Mononuclear cell (primary cell): ENCODE data around the gene ACSF2. TPM values are rescaled to one million over a fixed set of nuclear protein-coding genes. Genes with fewer than 3 reads are reported as not detected.

Experiments used
- H3K27me3 ChIP-seq: 2 replicates; pipeline ENCODE4 v1.6.0; 2011; ENCODE audit warnings: low read length, control low read depth; ENCODE audit not compliant: insufficient read depth
- H3K4me1 ChIP-seq: 2 replicates; pipeline ENCODE4 v1.5.1; 2011; ENCODE audit warnings: mild to moderate bottlenecking, low read length, control low read depth; ENCODE audit not compliant: insufficient read depth
- H3K4me3 ChIP-seq: 2 replicates; pipeline ENCODE4 v1.5.1; 2011; ENCODE audit warnings: mild to moderate bottlenecking, low read length, moderate library complexity
- H3K9me3 ChIP-seq: 2 replicates; pipeline ENCODE4 v1.5.1; 2011; ENCODE audit warnings: low read depth, mild to moderate bottlenecking, control low read depth, low read length
- total RNA-seq: library from RNA; depleted of rRNA; stranded (reverse); fragments of >200 nt; gene quantifications from one replicate; pipeline ENCODE4 v1.2.3, GENCODE V29; 2012

Gene ACSF2
- total RNA-seq, 1 donor: 5.6 TPM

- no peak overlapping the region for H3K4me3 ChIP-seq
- peaks cover 7% of the 10 kb centered on the region for H3K4me1 ChIP-seq
- H3K9me3 ChIP-seq: no peaks in the 10 kb centered on the region
- no peaks in the 10 kb centered on the region for H3K27me3 ChIP-seq
These were observed 73.7 kb downstream of the ACSF2 start for GRCh38 chr17:50499721-50500120.

- H3K4me3 ChIP-seq: no peak overlapping the region
- H3K4me1 ChIP-seq: peaks cover 7% of the 10 kb centered on the region
- H3K9me3 ChIP-seq: no peaks in the 10 kb centered on the region
- no peaks in the 10 kb centered on the region for H3K27me3 ChIP-seq
These were observed 75.0 kb downstream of the ACSF2 start for GRCh38 chr17:50501054-50501453.

GRCh38 chr17:50502301-50502990 is 76.4 kb downstream of the ACSF2 start:
- Histone ChIP-seq H3K4me3 (no peak overlapping the region), H3K4me1 (peaks cover 7% of the 10 kb centered on the region), H3K9me3 (no peaks in the 10 kb centered on the region), H3K27me3 (no peaks in the 10 kb centered on the region)

GRCh38 chr17:50505591-50506130 is 79.6 kb downstream of the ACSF2 start:
- Histone ChIP-seq H3K27me3 (no peaks in the 10 kb centered on the region), H3K4me3 (no peak overlapping the region), H3K9me3 (no peaks in the 10 kb centered on the region), H3K4me1 (peaks cover 15% of the 10 kb centered on the region)

GRCh38 chr17:50506298-50506697 is 80.3 kb downstream of the ACSF2 start:
- Histone ChIP-seq H3K4me3 (no peak overlapping the region), H3K9me3 (no peaks in the 10 kb centered on the region), H3K4me1 (peaks cover 15% of the 10 kb centered on the region), H3K27me3 (no peaks in the 10 kb centered on the region)

- no peaks in the 10 kb centered on the region for H3K27me3 ChIP-seq
- no peaks in the 10 kb centered on the region for H3K9me3 ChIP-seq
- H3K4me3 ChIP-seq: peak within 1 kb of the TSS; percentile 40
- peaks cover 15% of the 10 kb centered on the region for H3K4me1 ChIP-seq
These were observed 82.0 kb downstream of the ACSF2 start, which contains the start of gene MYCBPAP for GRCh38 chr17:50507871-50508572. Gene MYCBPAP (plus strand): TSS chr17:50508439. CDS start chr17:50508675, 236 bp downstream.

- Histone ChIP-seq H3K4me1 (peaks cover 15% of the 10 kb centered on the region), H3K27me3 (no peaks in the 10 kb centered on the region), H3K4me3 (peak overlapping the region; percentile 40), H3K9me3 (no peaks in the 10 kb centered on the region)
These were observed 82.8 kb downstream of the ACSF2 start for GRCh38 chr17:50508573-50509460.

GRCh38 chr17:50511058-50511457 is 85.0 kb downstream of the ACSF2 start:
- Histone ChIP-seq H3K27me3 (no peaks in the 10 kb centered on the region), H3K4me3 (no peak overlapping the region), H3K9me3 (no peaks in the 10 kb centered on the region), H3K4me1 (peaks cover 7% of the 10 kb centered on the region)

- Histone ChIP-seq H3K27me3 (no peaks in the 10 kb centered on the region), H3K4me3 (no peak overlapping the region)
These were observed 87.5 kb downstream of the ACSF2 start for GRCh38 chr17:50513495-50513894.

GRCh38 chr17:50514388-50514787 is 88.4 kb downstream of the ACSF2 start:
- Histone ChIP-seq H3K9me3 (no peaks in the 10 kb centered on the region), H3K4me3 (no peak overlapping the region), H3K27me3 (no peaks in the 10 kb centered on the region), H3K4me1 (no peaks in the 10 kb centered on the region)

More at GRCh38 chr17:50513495-50513894, 87.5 kb downstream of the ACSF2 start:
- Histone ChIP-seq H3K4me1 (peaks cover 6% of the 10 kb centered on the region), H3K9me3 (no peaks in the 10 kb centered on the region)

GRCh38 chr17:50514936-50515702 is 89.1 kb downstream of the ACSF2 start:
- Histone ChIP-seq H3K4me3 (no peak overlapping the region), H3K27me3 (no peaks in the 10 kb centered on the region), H3K4me1 (no peaks in the 10 kb centered on the region), H3K9me3 (no peaks in the 10 kb centered on the region)

- H3K4me1 ChIP-seq: no peaks in the 10 kb centered on the region
- no peaks in the 10 kb centered on the region for H3K9me3 ChIP-seq
- H3K27me3 ChIP-seq: no peaks in the 10 kb centered on the region
- no peak overlapping the region for H3K4me3 ChIP-seq
These were observed 91.0 kb downstream of the ACSF2 start for GRCh38 chr17:50517011-50517410.

GRCh38 chr17:50517504-50518383 is 91.7 kb downstream of the ACSF2 start:
- H3K27me3 ChIP-seq: no peaks in the 10 kb centered on the region

More at GRCh38 chr17:50517504-50518383, 91.7 kb downstream of the ACSF2 start:
- H3K4me3 ChIP-seq: no peak overlapping the region
- H3K4me1 ChIP-seq: no peaks in the 10 kb centered on the region
- no peaks in the 10 kb centered on the region for H3K9me3 ChIP-seq
